Measurements from ENCODE around the gene RAMACL. TPM values are rescaled to one million over a fixed set of nuclear protein-coding genes. Genes with fewer than 3 reads are reported as not detected.
A peak's percentile ranks its signal among the peaks of the same experiment; 100 is the strongest.

Gene RAMACL
- total and polyA plus RNA-seq, 2 of the 4 experiments (the other 2 are of a cell fraction): 0.46 to 0.90 TPM

- peaks cover 16% of the 10 kb centered on the region for H3K9me1 ChIP-seq (ENCODE audit: insufficient read depth, low read length)
- H3K4ac ChIP-seq (ENCODE audit: low read depth, low read length): peak overlapping the region; percentile 88
- H3K23ac ChIP-seq (ENCODE audit: low read depth, low read length): peak overlapping the region; percentile 79
- peak overlapping the region; percentile 62 to 66; a peak in 2 of 4 replicates for H4K8ac ChIP-seq (ENCODE audit: low read depth in 2 of 2, low read length in 2 of 2)
- peak overlapping the region; percentile 62 for H3K56ac ChIP-seq (ENCODE audit: extremely low read depth, insufficient read depth, low read length)
- ATAC-seq (ENCODE audit: low read depth) (no peak), DNase-seq (peak; percentile 49)
- H4K91ac ChIP-seq (ENCODE audit: insufficient read depth, low read depth, low read length): peak overlapping the region; percentile 67
- peak overlapping the region; percentile 98 for H3K4me2 ChIP-seq (ENCODE audit: low read depth, low read length)
- intact Hi-C loops (cut with micrococcal nuclease): loop anchor here (1.0 to 5.0 kb wide), 5 partner anchors 32 to 371 kb away; partner anchors contain the start of gene CEP43
- peak overlapping the region; percentile 39 for H2BK5ac ChIP-seq (ENCODE audit: low read depth, low read length, poor library complexity, severe bottlenecking)
- no peaks in the 10 kb centered on the region; the same call in 1 of the 2 replicates for H4K20me1 ChIP-seq (ENCODE audit: insufficient read depth, low read length)
- ChIA-PET POLR2A (ENCODE audit: unreplicated experiment) (no interaction called here), CTCF (interaction anchor here (1.1 kb wide), 1 partner anchor 111 kb away, joined by 4 read pairs; no protein-coding TSS in a partner anchor)
- H3K18ac ChIP-seq (ENCODE audit: low read depth, low read length): peak overlapping the region; percentile 89
- H2AFZ ChIP-seq (replicated peaks; ENCODE audit: low read length, poor library complexity): peak overlapping the region; percentile 88
- peaks cover 21% of the 10 kb centered on the region for H3K4me1 ChIP-seq (ENCODE audit: control insufficient read depth, insufficient read depth, low read length)
- no peaks in the 10 kb centered on the region for H3K9me3 ChIP-seq (ENCODE audit: control insufficient read depth, insufficient read depth, low read length)
- no peaks in the 10 kb centered on the region for H3K36me3 ChIP-seq (ENCODE audit: control insufficient read depth, insufficient read depth, low read length)
- no TSS peak for BruUV-seq (replicated peaks)
- H2BK120ac ChIP-seq (ENCODE audit: low read depth, low read length): peak overlapping the region; percentile 82
- peak overlapping the region; percentile 51 for H3K27ac ChIP-seq (ENCODE audit: insufficient read depth, low read length)
- peak overlapping the region; percentile 41 for H3K14ac ChIP-seq (replicated peaks; ENCODE audit: low read depth, low read length)
- H2AK9ac ChIP-seq (replicated peaks; ENCODE audit: low read depth, low read length, poor library complexity): peak overlapping the region; percentile 94
- peak overlapping the region; percentile 80 for H4K5ac ChIP-seq (ENCODE audit: low read depth, low read length)
- in situ Hi-C loops (cut with MboI; ENCODE audit: low sequenced_read_pairs): loop anchor here (5.0 to 25.0 kb wide), 2 partner anchors 64 to 361 kb away; partner anchors contain the start of gene CEP43
- H2AK5ac ChIP-seq (ENCODE audit: low read depth, low read length): 0 out of 2 replicates have a peak overlapping the region, but pooled peaks have one; percentile 4
- H3K27me3 ChIP-seq (ENCODE audit: control insufficient read depth, insufficient read depth, low read length): no peaks in the 10 kb centered on the region
- peaks cover 17 to 37% of the 10 kb centered on the region in 2 experiments; a peak in 3 of 4 replicates for H3K79me1 ChIP-seq (ENCODE audit: low read depth in 1 of 2, low read length in 2 of 2)
- dilution Hi-C loops (cut with HindIII; ENCODE audit: low sequenced_read_pairs, unreplicated experiment): no loop called here
- H2BK20ac ChIP-seq (ENCODE audit: low read depth, low read length): peak overlapping the region; percentile 35; the same call in 1 of the 2 replicates
- peak overlapping the region; percentile 76 for H3K9ac ChIP-seq (ENCODE audit: low read depth, low read length)
- WGBS, 2 experiments (ENCODE audit: extremely low coverage in 2 of 2, insufficient read length in 1 of 2): 5% methylated on average over 26 of the region's 66 CpGs; no CpG with 5 or more reads in 1 of the 2 experiments
- TF ChIP-seq POLR2A (IDR thresholded peaks at IDR 0.05; ENCODE audit: low read depth, low read length): 0 out of 2 replicates have a peak, but pooled peaks have one; percentile 11
- TF ChIP-seq CEBPB (IDR thresholded peaks at IDR 0.05; ENCODE audit: low read depth, low read length): peak; percentile 80
- TF ChIP-seq FOS (IDR thresholded peaks at IDR 0.05; ENCODE audit: low read depth, low read length): no peak
- peak overlapping the region; percentile 12 for H2BK15ac ChIP-seq (ENCODE audit: low read depth, low read length)
- peak overlapping the region; percentile 87 for H3K4me3 ChIP-seq (ENCODE audit: insufficient read depth, low read depth, low read length)
Observed at GRCh38 chr6:166626177-166627032, 39.9 kb upstream of the RAMACL start.

Measured in IMR-90 (cell line).